Endothelial cell of umbilical vein (primary cell): ENCODE results near the gene HPS4.

Source experiments
- CTCF ChIP-seq, 2 donors: IDR thresholded peaks; 1 replicate in 1 of 2; 2 replicates in 1 of 2; pipeline ENCODE4 v1.5.1; 2011; ENCODE audit warnings: low read length in 2 of 2, mild to moderate bottlenecking in 2 of 2, moderate library complexity in 2 of 2, control low read depth in 1 of 2, inconsistent platforms in 1 of 2, low read depth in 1 of 2; ENCODE audit not compliant: insufficient read depth in 1 of 2; ENCODE audit errors: extremely low read depth in 1 of 2
- EZH2 ChIP-seq: IDR thresholded peaks from 2 replicates; pipeline ENCODE4 v1.6.1; 2012; ENCODE audit warnings: borderline replicate concordance, low read depth, mild to moderate bottlenecking, moderate library complexity, low read length, inconsistent platforms; ENCODE audit not compliant: severe bottlenecking
- FOS ChIP-seq: IDR thresholded peaks from 2 replicates; pipeline ENCODE4 v1.6.1; 2011; ENCODE audit warnings: mild to moderate bottlenecking, low read length, moderate library complexity, borderline replicate concordance; ENCODE audit not compliant: insufficient read depth
- MYC ChIP-seq: IDR thresholded peaks from one replicate; pipeline ENCODE4 v1.6.1; 2011; ENCODE audit warnings: mild to moderate bottlenecking, low read depth, low read length
- POLR2A ChIP-seq: IDR thresholded peaks from 2 replicates; pipeline ENCODE4 v1.6.1; 2012; ENCODE audit warnings: low read depth, mild to moderate bottlenecking, control low read depth, low read length
- POLR2AphosphoS5 ChIP-seq: IDR thresholded peaks from 2 replicates; pipeline ENCODE4 v1.6.1; 2012; ENCODE audit warnings: low read depth, mild to moderate bottlenecking, control low read depth, low read length, moderate library complexity; ENCODE audit not compliant: insufficient read depth

GRCh38 chr22:26489447-26490036 lies 6.0 kb upstream of the HPS4 start:
- TF ChIP-seq CTCF (IDR thresholded peaks at IDR 0.05; ENCODE audit: extremely low read depth in 1 of 2, insufficient read depth in 1 of 2, low read depth in 1 of 2, low read length in 2 of 2) (no peak), POLR2A (no peak), MYC (no peak), POLR2AphosphoS5 (no peak), EZH2 (no peak), FOS (no peak)
